Natural killer cell (primary cell): Measurements from ENCODE around the gene CRHBP. TPM values are rescaled to one million over a fixed set of nuclear protein-coding genes. Genes with fewer than 3 reads are reported as not detected.

Source experiments
- ATAC-seq, 3 donors: fragments of 150-1000 bp in 2 of 3; fragments of 200-7000 bp in 1 of 3; cut with Tn5 transposase; 1 replicate in 1 of 3; 2 replicates in 2 of 3; pipeline ENCODE4 v1.10.0; 2021; ENCODE audit warnings: mild to moderate bottlenecking in 2 of 3, moderate library complexity in 2 of 3
- DNase-seq, 2 donors: peaks; one replicate each; pipeline versions ENCODE4 v3.0.0 to v3.0.0-alpha.2; 2013 to 2021; ENCODE audit warnings: mixed read lengths in 1 of 2
- H3K27ac ChIP-seq: one replicate; pipeline ENCODE4 v1.5.1; 2013; ENCODE audit warnings: mild to moderate bottlenecking, low read length
- H3K27me3 ChIP-seq: one replicate; pipeline ENCODE4 v1.6.1; 2013; ENCODE audit warnings: low read length; ENCODE audit not compliant: control insufficient read depth, insufficient read depth
- H3K36me3 ChIP-seq: one replicate; pipeline ENCODE4 v1.6.1; 2013; ENCODE audit warnings: low read length; ENCODE audit not compliant: control insufficient read depth, insufficient read depth
- H3K4me1 ChIP-seq: one replicate; pipeline ENCODE4 v1.6.1; 2013; ENCODE audit warnings: low read length; ENCODE audit not compliant: control insufficient read depth, insufficient read depth
- H3K4me3 ChIP-seq: one replicate; pipeline ENCODE4 v1.5.1; 2013; ENCODE audit warnings: low read length
- H3K9me3 ChIP-seq: one replicate; pipeline ENCODE4 v1.6.1; 2013; ENCODE audit warnings: low read length; ENCODE audit not compliant: control insufficient read depth, insufficient read depth
- H3K27ac Mint-ChIP-seq, 2 donors: one replicate each; pipeline ENCODE4 v1.8.0; 2022; ENCODE audit warnings: mild to moderate bottlenecking in 2 of 2, mixed read lengths in 2 of 2, moderate library complexity in 1 of 2
- H3K27me3 Mint-ChIP-seq, 2 donors: one replicate each; pipeline ENCODE4 v1.8.0; 2022; ENCODE audit warnings: low read depth in 2 of 2, mixed read lengths in 2 of 2
- H3K36me3 Mint-ChIP-seq: one replicate; pipeline ENCODE4 v1.8.0; 2022; ENCODE audit warnings: mixed read lengths
- H3K4me1 Mint-ChIP-seq, 2 donors: one replicate each; pipeline ENCODE4 v1.8.0; 2022; ENCODE audit warnings: mixed read lengths in 2 of 2
- H3K4me3 Mint-ChIP-seq: one replicate; pipeline ENCODE4 v1.8.0; 2022; ENCODE audit warnings: mild to moderate bottlenecking, moderate library complexity, mixed read lengths
- H3K9me3 Mint-ChIP-seq, 2 donors: one replicate each; pipeline ENCODE4 v1.8.0; 2022; ENCODE audit warnings: mixed read lengths in 2 of 2
- WGBS: methylation state at CpG from one replicate; pipeline ENCODE4 v1.1.7; 2013; ENCODE audit warnings: missing lambda C conversion rate; ENCODE audit not compliant: insufficient coverage; 5-methylcytosine and 5-hydroxymethylcytosine counted together
- intact Hi-C: fragments of 100-400 bp; cut with micrococcal nuclease; formaldehyde crosslinking; loops from one replicate; pipeline ENCODE4 v1.14.2; 2022
- total RNA-seq, 4 donors: library from RNA; stranded (reverse); fragments of 120-200 nt in 1 of 4; gene quantifications; one replicate each; pipeline versions ENCODE4 v1.2.3 to v1.2.4, GENCODE V29; 2013 to 2022
- TF ChIP-seq, protein P1 (sequence below): fragments of 200-600 bp; IDR thresholded peaks from one replicate; pipeline ENCODE4 v1.8.0; 2022; ENCODE audit warnings: antibody characterized with exemption

Gene CRHBP
- total RNA-seq, 3 donors from 2014 or later (not counting 1 experiment from before 2014, with no cell fraction given), result 0.31 to 0.84 TPM; not detected in 1

DNA sequence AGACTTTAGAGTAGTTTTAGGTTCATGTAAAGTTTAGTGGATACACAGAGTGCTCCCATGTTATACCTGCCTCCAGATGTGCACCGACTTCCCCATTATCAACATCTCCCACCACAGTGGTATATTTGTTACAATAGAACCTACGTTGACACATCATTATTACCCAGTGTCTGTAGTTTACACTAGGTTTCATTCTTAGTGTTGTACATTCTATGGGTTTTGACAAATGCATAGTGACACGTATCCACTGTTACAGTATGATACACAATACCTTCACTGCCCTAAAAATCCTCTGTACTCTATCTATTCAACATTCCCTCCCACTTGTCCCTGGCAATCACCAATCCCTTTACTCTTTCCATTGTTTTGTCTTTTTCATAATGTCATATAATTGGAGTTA lies 34.3 kb upstream of the CRHBP start:
- no peaks in the 10 kb centered on the region for H3K9me3 ChIP-seq
- Mint-ChIP-seq H3K4me1 (no peaks in the 10 kb centered on the region), H3K4me3 (no peak overlapping the region), H3K27ac (no peak overlapping the region), H3K36me3 (no peaks in the 10 kb centered on the region), H3K27me3 (peaks cover 2 to 6% of the 10 kb centered on the region in 2 donors), H3K9me3 (no peaks in the 10 kb centered on the region)
- no peak overlapping the region for H3K4me3 ChIP-seq
- TF ChIP-seq, protein P1, sequence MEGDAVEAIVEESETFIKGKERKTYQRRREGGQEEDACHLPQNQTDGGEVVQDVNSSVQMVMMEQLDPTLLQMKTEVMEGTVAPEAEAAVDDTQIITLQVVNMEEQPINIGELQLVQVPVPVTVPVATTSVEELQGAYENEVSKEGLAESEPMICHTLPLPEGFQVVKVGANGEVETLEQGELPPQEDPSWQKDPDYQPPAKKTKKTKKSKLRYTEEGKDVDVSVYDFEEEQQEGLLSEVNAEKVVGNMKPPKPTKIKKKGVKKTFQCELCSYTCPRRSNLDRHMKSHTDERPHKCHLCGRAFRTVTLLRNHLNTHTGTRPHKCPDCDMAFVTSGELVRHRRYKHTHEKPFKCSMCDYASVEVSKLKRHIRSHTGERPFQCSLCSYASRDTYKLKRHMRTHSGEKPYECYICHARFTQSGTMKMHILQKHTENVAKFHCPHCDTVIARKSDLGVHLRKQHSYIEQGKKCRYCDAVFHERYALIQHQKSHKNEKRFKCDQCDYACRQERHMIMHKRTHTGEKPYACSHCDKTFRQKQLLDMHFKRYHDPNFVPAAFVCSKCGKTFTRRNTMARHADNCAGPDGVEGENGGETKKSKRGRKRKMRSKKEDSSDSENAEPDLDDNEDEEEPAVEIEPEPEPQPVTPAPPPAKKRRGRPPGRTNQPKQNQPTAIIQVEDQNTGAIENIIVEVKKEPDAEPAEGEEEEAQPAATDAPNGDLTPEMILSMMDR, result no peak
- H3K4me1 ChIP-seq, result no peaks in the 10 kb centered on the region
- H3K27ac ChIP-seq, result no peak overlapping the region
- ATAC-seq (no peak), DNase-seq (no peak)
- no peaks in the 10 kb centered on the region for H3K36me3 ChIP-seq
- no peaks in the 10 kb centered on the region for H3K27me3 ChIP-seq
- 52% methylated on average over 2 of the region's 3 CpGs for WGBS
- intact Hi-C loops, result no loop called here

DNA sequence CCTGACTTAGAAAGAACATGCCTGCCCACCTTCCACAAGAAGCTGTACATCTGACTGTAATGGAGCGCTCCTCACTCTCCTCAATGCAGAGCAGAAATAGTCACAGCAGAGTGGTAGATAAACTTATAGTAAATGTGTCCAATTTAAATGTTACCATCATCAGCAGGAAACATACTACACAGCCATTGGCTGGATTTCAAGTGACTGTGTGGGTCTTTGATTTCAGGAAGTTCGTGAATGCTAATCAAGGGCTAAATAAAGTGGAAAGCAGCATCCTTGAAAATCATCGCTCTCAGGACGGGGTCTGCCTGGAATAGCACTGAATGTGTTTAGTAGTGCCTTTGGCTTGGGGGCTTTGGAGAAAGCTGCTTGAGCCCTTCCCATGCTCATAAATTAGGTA lies 32.4 kb upstream of the CRHBP start:
- no peaks in the 10 kb centered on the region for H3K4me1 ChIP-seq
- H3K27ac ChIP-seq, result no peak overlapping the region
- 55% methylated on average over 3 of the region's 4 CpGs for WGBS
- Mint-ChIP-seq H3K27me3 (peaks cover 2 to 9% of the 10 kb centered on the region in 2 donors), H3K27ac (no peak overlapping the region), H3K4me1 (no peaks in the 10 kb centered on the region), H3K4me3 (no peak overlapping the region), H3K36me3 (no peaks in the 10 kb centered on the region), H3K9me3 (no peaks in the 10 kb centered on the region)
- ATAC-seq, result no peak
- no peak for DNase-seq
- no peak overlapping the region for H3K4me3 ChIP-seq
- TF ChIP-seq, protein P1, result no peak
- H3K9me3 ChIP-seq, result no peaks in the 10 kb centered on the region
- H3K36me3 ChIP-seq, result no peaks in the 10 kb centered on the region
- H3K27me3 ChIP-seq, result no peaks in the 10 kb centered on the region
- intact Hi-C loops, result no loop called here

DNA sequence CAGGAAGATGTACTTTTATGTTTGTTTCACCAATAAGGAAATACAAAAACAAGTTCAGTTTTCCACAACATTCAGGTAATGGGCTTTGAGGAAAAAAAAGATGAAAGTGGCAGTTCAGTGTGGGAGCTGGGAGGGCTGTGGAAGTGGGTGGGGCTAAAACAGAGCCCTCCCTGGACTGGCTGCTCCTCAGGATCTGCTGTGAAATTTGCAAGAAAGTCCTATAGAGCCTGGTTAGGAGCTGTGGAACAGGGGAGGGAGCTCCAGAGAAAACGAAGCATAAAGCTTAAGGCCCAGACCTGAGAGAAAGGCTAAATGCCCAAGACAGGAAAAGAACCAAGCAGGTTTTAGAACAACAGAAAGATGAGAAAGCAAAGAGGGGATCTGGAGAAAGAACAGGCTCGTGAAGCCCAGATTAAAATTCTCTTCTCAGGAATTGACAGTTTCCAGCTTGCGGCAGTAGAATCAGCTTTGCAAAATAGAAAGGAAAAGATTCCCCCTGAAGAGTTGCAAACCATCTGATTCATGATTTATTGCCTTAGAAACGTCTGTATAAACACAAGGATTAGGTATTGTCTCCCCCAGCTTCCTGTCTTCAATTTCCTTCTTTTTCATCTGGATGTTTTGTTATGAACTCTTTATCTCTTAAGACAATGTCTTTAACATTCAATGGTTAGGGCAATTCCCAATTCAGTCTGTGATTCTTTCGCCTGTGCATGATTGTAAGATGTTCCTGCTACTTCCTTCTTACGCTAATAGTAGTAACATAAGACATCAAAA lies 26.3 kb upstream of the CRHBP start:
- Mint-ChIP-seq H3K27me3 (peaks cover 8 to 19% of the 10 kb centered on the region in 2 donors), H3K27ac (no peak overlapping the region), H3K4me1 (no peaks in the 10 kb centered on the region), H3K36me3 (no peaks in the 10 kb centered on the region), H3K4me3 (no peak overlapping the region), H3K9me3 (no peaks in the 10 kb centered on the region)
- intact Hi-C loops, result no loop called here
- Histone ChIP-seq H3K27me3 (no peaks in the 10 kb centered on the region), H3K4me1 (no peaks in the 10 kb centered on the region), H3K27ac (no peak overlapping the region), H3K9me3 (no peaks in the 10 kb centered on the region), H3K36me3 (no peaks in the 10 kb centered on the region), H3K4me3 (no peak overlapping the region)
- WGBS, result 76% methylated on average over 5 of the region's 6 CpGs
- ATAC-seq (no peak), DNase-seq (no peak)
- TF ChIP-seq, protein P1, result no peak

DNA sequence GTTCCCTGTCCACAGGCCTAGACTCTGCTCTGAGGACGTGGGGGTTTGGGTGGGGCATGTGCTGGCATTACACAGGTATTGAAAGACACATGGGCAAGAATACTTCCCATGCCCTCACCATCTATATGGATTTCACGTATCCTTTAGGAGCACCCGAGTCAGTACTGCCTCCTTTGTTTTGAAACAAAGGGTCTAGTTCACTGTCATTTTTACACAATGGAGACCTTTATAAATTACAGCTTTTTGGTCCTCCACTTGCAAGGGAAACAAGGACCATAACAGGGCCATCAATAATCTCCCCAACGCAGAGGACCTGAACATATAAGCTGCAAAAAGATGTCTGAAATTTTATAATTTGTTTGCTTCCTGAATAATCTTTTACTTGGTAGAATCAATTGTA lies 24.9 kb upstream of the CRHBP start:
- no peak for ATAC-seq
- H3K27ac Mint-ChIP-seq, result no peak overlapping the region
- TF ChIP-seq, protein P1, result no peak

More for the DNA sequence above, 24.9 kb upstream of the CRHBP start:
- Histone ChIP-seq H3K36me3 (no peaks in the 10 kb centered on the region), H3K4me1 (no peaks in the 10 kb centered on the region), H3K27ac (no peak overlapping the region), H3K9me3 (no peaks in the 10 kb centered on the region), H3K4me3 (no peak overlapping the region), H3K27me3 (no peaks in the 10 kb centered on the region)
- H3K9me3 Mint-ChIP-seq, result no peaks in the 10 kb centered on the region
- H3K27me3 Mint-ChIP-seq, result peaks cover 8 to 20% of the 10 kb centered on the region in 2 donors
- no peak overlapping the region for H3K4me3 Mint-ChIP-seq
- H3K4me1 Mint-ChIP-seq, result no peaks in the 10 kb centered on the region
- DNase-seq, result no peak
- 77% methylated on average over 4 of the region's 4 CpGs for WGBS
- no peaks in the 10 kb centered on the region for H3K36me3 Mint-ChIP-seq
- intact Hi-C loops, result no loop called here
